HFFc6 (cell line): ENCODE measurements around the gene SF3B2. TPM values are rescaled to one million over a fixed set of nuclear protein-coding genes. Genes with fewer than 3 reads are reported as not detected.
"Not testable (repeated sequence)": the region's sequence is repeated elsewhere in the genome, so short reads cannot be mapped to it uniquely, and the experiment has no call there.

ENCODE experiments used
- DNase-seq: peaks from one replicate; pipeline ENCODE4 v3.0.0-alpha.2; 2018
- H3K27ac Mint-ChIP-seq: 2 replicates; pipeline ENCODE4 v1.8.0; 2020; ENCODE audit warnings: mild to moderate bottlenecking, mixed read lengths
- H3K27me3 Mint-ChIP-seq: 2 replicates; pipeline ENCODE4 v1.8.0; 2021; ENCODE audit warnings: mild to moderate bottlenecking, moderate library complexity, mixed read lengths; ENCODE audit not compliant: insufficient read depth
- H3K36me3 Mint-ChIP-seq: 2 replicates; pipeline ENCODE4 v1.8.0; 2021; ENCODE audit warnings: low read depth, mixed read lengths
- H3K4me1 Mint-ChIP-seq: 2 replicates; pipeline ENCODE4 v1.8.0; 2020; ENCODE audit warnings: low read depth, mixed read lengths
- H3K4me3 Mint-ChIP-seq: 2 replicates; pipeline ENCODE4 v1.8.0; 2020; ENCODE audit warnings: mild to moderate bottlenecking, moderate library complexity, mixed read lengths
- H3K9me3 Mint-ChIP-seq: 2 replicates; pipeline ENCODE4 v1.8.0; 2020; ENCODE audit warnings: mild to moderate bottlenecking, mixed read lengths
- total RNA-seq, 6 experiments: library from RNA; stranded (reverse); fragmentation: NEBNext Ultra II Directional; extraction: Animal tissue kit (Norgen Biotek cat#: 25700); gene quantifications; 2 replicates in 1 of 6; 3 replicates in 5 of 6; pipeline ENCODE4 v1.2.3, GENCODE V29; 2021
- TF ChIP-seq, protein P1 (sequence below): fragments of 200-600 bp; sonication (generic); IDR thresholded peaks from 2 replicates; pipeline ENCODE4 v1.5.0; 2021; ENCODE audit warnings: antibody characterized with exemption, mild to moderate bottlenecking

SF3B2 gene
- total RNA-seq, 6 experiments from 2014 or later = 199 to 240 (median 222) TPM

DNA sequence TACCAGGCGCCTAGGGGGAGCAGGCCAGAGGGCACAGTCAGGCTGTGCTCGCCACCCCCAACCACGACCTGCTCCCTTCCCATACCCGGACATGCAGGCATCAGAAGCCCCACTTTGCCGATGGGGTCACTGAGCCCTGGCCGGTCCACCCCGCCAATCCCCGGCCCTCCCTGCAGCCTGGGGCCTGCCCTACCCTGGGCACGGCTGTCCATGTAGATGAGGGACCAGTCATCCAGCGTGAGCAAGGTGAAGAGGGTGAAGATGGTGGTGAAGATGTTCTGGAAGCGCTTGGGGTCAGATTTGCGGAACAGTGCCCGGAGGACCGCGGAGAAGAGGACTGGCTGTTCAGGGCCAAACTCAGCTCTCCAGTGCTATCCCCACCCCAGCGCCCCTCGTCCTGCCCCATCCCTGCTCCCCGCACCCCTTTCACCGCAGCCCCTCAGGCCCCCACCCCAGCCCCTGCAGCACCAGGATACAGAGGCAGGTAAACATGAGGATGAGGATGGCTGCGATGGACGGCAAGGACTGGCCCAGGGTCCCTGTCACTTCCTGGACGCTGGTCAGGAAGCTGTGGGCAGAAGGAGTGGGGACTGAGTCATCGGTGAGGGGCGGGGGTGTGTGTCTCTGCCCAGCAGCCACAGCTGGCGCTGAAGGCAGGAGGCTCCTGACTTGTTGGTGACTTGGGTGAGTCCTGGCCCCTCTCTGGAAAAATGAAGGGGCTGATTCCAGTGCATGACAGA is 31.4 kb upstream of the SF3B2 start:
- Mint-ChIP-seq H3K27ac (peak overlapping the region; percentile 78), H3K4me3 (peak overlapping the region; percentile 64), H3K27me3 (no peaks in the 10 kb centered on the region; the same call in 1 of the 2 replicates), H3K9me3 (no peaks in the 10 kb centered on the region), H3K4me1 (peaks cover 36% of the 10 kb centered on the region), H3K36me3 (no peaks in the 10 kb centered on the region)
- TF ChIP-seq, protein P1, sequence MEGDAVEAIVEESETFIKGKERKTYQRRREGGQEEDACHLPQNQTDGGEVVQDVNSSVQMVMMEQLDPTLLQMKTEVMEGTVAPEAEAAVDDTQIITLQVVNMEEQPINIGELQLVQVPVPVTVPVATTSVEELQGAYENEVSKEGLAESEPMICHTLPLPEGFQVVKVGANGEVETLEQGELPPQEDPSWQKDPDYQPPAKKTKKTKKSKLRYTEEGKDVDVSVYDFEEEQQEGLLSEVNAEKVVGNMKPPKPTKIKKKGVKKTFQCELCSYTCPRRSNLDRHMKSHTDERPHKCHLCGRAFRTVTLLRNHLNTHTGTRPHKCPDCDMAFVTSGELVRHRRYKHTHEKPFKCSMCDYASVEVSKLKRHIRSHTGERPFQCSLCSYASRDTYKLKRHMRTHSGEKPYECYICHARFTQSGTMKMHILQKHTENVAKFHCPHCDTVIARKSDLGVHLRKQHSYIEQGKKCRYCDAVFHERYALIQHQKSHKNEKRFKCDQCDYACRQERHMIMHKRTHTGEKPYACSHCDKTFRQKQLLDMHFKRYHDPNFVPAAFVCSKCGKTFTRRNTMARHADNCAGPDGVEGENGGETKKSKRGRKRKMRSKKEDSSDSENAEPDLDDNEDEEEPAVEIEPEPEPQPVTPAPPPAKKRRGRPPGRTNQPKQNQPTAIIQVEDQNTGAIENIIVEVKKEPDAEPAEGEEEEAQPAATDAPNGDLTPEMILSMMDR = no peak
- DNase-seq = peak; percentile 79

DNA sequence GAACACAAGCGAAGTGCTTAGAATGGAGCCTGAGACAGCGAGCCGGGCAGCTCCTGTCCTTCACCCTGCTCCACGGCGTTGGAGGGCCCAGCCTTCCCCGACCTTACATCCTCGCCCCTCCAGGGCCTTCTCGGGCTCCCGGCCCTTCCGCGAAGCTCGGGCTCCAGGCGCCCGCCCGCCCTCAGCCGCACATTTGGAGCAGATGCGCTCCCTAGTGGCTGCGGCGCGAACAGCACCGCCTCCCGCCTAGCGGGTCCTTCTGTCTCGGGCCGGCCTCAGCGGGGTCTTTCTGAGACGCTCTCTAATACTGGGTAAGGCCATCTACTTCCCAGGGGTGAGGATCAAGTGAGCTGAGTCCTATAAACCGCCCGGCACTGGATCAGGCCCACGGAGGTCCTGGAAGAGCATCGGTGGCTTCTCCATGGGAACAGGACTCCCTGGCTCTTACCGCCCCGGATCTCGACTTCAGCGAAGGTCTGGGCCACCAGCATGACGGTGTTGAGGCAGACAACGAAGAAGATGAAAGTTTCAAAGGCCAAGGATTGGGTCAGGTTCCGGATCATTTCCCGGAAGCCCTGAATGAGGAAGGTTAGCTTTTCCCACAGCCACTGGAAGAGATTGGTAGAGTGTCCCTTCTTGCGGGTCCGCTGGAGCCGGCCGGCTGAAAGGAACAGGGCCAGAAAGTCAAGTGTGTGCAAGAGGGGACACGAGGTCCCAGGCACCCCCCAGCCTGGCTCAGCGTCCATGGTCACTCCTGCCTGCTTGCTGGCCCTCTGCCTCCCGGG is 29.6 kb upstream of the SF3B2 start:
- no peaks in the 10 kb centered on the region for H3K9me3 Mint-ChIP-seq
- H3K4me1 Mint-ChIP-seq = peaks cover 27% of the 10 kb centered on the region
- no peaks in the 10 kb centered on the region for H3K36me3 Mint-ChIP-seq
- H3K27me3 Mint-ChIP-seq = no peaks in the 10 kb centered on the region; the same call in none of the 2 replicates
- H3K4me3 Mint-ChIP-seq = peak overlapping the region; percentile 68
- TF ChIP-seq, protein P1 = peak; percentile 96
- peak; percentile 24 for DNase-seq
- H3K27ac Mint-ChIP-seq = no peak overlapping the region

DNA sequence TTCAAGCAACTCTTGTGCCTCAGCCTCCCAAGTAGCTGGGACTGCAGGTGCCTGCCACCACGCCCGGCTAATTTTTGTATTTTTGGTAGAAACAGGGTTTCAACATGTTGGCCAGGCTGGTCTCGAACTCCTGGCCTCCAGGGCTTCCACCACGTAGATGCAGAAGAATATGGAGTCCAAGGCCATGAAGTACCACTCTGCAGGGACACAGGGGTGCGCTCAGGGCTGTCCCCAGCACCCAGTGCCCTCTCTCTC is 29.1 kb upstream of the SF3B2 start:
- not testable (repeated sequence) for H3K36me3 Mint-ChIP-seq, DNase-seq, H3K27me3 Mint-ChIP-seq, H3K9me3 Mint-ChIP-seq, H3K27ac Mint-ChIP-seq, H3K4me3 Mint-ChIP-seq
- peaks cover 27% of the 10 kb centered on the region for H3K4me1 Mint-ChIP-seq

DNA sequence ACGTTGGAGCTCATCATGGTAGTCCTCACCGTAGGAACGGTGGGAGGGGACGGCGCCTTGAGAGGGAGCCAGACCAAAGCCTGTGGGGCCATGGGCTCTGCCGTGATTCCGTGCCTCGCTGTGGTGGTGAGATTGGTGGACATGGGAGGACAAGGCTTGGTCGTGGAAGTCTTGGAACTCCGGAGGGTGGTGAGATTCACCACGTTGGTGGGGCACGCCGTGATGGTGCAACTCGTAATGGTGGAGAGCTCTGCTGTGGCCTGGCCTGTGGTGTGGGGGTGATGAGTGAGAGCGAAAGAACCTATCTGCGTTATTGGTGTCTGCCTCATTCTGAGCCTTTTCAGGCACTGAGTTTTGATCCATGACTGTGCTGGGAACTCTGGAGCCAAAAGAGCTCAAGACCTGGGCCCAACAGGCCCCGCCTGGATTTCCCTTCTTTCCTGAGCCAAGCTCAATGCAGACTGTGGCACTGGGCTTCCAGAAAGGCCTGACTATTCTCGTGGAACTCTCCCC is 26.1 kb upstream of the SF3B2 start, which contains the start of gene CATSPER1:
CATSPER1 (minus strand) TSS at position 463 of the 513 bp plus-strand sequence; CDS start at position 363, 100 bp downstream.
- TF ChIP-seq, protein P1 = no peak
- no peak within 1 kb of the TSS for H3K27ac Mint-ChIP-seq
- no peaks in the 10 kb centered on the region for H3K9me3 Mint-ChIP-seq
- H3K27me3 Mint-ChIP-seq = no peaks in the 10 kb centered on the region; the same call in 1 of the 2 replicates
- H3K4me1 Mint-ChIP-seq = peaks cover 15% of the 10 kb centered on the region
- H3K4me3 Mint-ChIP-seq = no peak within 1 kb of the TSS
- no peaks in the 10 kb centered on the region for H3K36me3 Mint-ChIP-seq
- no peak for DNase-seq

DNA sequence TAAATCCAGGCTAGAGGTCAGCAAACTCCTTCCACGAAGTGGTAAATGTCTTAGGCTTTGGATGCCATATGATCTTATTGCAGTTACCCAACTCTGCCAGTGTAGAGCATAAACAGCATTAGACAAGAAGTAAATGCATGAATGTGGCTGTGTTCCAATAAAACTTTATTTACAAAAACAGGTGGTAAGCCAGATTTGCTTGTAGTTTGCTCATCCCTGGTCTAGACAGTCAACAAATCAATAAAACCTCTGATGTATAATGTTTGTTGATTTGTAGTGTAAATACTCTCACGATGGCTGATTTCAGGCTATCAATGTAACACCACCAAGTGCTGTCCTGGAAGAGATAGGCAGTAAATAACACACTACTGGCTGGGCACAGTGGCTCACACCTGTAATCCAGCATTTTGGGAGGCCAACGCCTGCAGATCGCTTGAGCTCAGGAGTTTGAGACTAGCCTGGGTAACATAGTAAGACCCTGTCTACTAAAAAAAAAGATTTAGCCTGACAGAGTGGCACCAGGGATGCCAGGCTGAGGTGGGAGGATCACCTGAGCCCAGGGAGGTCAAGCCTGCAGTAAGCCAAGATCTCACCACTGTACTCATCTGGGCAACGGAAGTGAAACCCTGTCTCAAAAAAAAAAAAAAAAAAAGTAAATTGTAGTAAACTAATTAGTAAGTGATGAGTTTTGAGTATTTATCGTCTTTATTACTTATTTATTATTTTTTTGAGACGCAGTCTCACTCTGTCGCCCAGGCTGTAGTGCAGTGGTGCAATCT is 19.0 kb upstream of the SF3B2 start:
- H3K4me3 Mint-ChIP-seq = no peak overlapping the region
- H3K27me3 Mint-ChIP-seq = peaks cover 11% of the 10 kb centered on the region
- no peaks in the 10 kb centered on the region; the same call in 1 of the 2 replicates for H3K36me3 Mint-ChIP-seq
- TF ChIP-seq, protein P1 = no peak
- no peaks in the 10 kb centered on the region for H3K4me1 Mint-ChIP-seq
- no peak overlapping the region for H3K27ac Mint-ChIP-seq
- DNase-seq = no peak
- peaks cover 7% of the 10 kb centered on the region for H3K9me3 Mint-ChIP-seq
